Activated CD4-positive, alpha-beta T cell treated with anti-CD3 and anti-CD28 coated beads, Interleukin-2, amount 10 ng/mL, durations not matched to agents 24 days and 14 days (primary cell): ENCODE measurements around the gene INSR. TPM values are rescaled to one million over a fixed set of nuclear protein-coding genes. Genes with fewer than 3 reads are reported as not detected.
"Not testable (repeated sequence)": the region's sequence is repeated elsewhere in the genome, so short reads cannot be mapped to it uniquely, and the experiment has no call there.

Source experiments
- DNase-seq: peaks from one replicate; pipeline ENCODE4 v3.0.0; 2022
- H3K27ac Mint-ChIP-seq: one replicate; pipeline ENCODE4 v1.8.0; 2022; ENCODE audit warnings: mild to moderate bottlenecking, mixed read lengths
- H3K27me3 Mint-ChIP-seq: one replicate; pipeline ENCODE4 v1.8.0; 2022; ENCODE audit warnings: mixed read lengths
- H3K36me3 Mint-ChIP-seq: one replicate; pipeline ENCODE4 v1.8.0; 2022; ENCODE audit warnings: low read depth, mild to moderate bottlenecking, mixed read lengths
- H3K4me1 Mint-ChIP-seq: one replicate; pipeline ENCODE4 v1.8.0; 2021; ENCODE audit warnings: mixed read lengths
- H3K4me3 Mint-ChIP-seq: one replicate; pipeline ENCODE4 v1.8.0; 2022; ENCODE audit warnings: mild to moderate bottlenecking, moderate library complexity, mixed read lengths
- H3K9me3 Mint-ChIP-seq: one replicate; pipeline ENCODE4 v1.8.0; 2021; ENCODE audit warnings: mixed read lengths
- intact Hi-C: fragments of 100-400 bp; cut with micrococcal nuclease; formaldehyde crosslinking; loops from one replicate; pipeline ENCODE4 v1.15.1; 2023
- total RNA-seq: library from RNA; stranded (reverse); gene quantifications from 2 replicates; pipeline ENCODE4 v1.2.3, GENCODE V29; 2022

Gene INSR
- total RNA-seq, 1 donor from 2014 or later = 1.9 TPM

- DNase-seq = no peak
- no peak overlapping the region for H3K4me3 Mint-ChIP-seq
- no peaks in the 10 kb centered on the region for H3K27me3 Mint-ChIP-seq
- H3K4me1 Mint-ChIP-seq = no peaks in the 10 kb centered on the region
- intact Hi-C loops = no loop called here
- no peaks in the 10 kb centered on the region for H3K36me3 Mint-ChIP-seq
- H3K9me3 Mint-ChIP-seq = no peaks in the 10 kb centered on the region
- no peak overlapping the region for H3K27ac Mint-ChIP-seq
Measured at GRCh38 chr19:7230826-7231225, 63.4 kb downstream of the INSR start.

DNA sequence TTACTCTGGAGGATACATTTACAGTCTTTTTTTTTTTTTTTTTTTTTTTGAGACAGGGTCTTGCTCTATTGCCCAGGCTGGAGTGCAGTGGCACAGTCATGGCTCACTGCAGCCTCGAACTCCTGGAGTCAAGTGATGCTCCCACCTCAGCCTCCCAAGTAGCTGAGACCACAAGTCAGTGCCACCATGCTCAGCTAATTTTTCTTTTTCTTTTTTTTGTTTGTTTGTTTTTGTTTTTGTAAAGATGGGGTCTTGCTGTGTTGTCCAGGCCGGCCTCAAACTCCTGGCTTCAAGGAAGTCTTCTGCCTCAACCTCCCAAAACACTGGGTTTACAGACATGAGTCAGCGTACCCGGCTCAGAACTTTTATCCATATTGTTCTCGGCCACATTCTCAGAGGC, 64.5 kb downstream of the INSR start:
- DNase-seq = no peak
- no peaks in the 10 kb centered on the region for H3K4me1 Mint-ChIP-seq
- no peak overlapping the region for H3K4me3 Mint-ChIP-seq
- no peaks in the 10 kb centered on the region for H3K9me3 Mint-ChIP-seq
- H3K27ac Mint-ChIP-seq = no peak overlapping the region
- H3K36me3 Mint-ChIP-seq = no peaks in the 10 kb centered on the region
- H3K27me3 Mint-ChIP-seq = no peaks in the 10 kb centered on the region
- intact Hi-C loops = no loop called here

DNA sequence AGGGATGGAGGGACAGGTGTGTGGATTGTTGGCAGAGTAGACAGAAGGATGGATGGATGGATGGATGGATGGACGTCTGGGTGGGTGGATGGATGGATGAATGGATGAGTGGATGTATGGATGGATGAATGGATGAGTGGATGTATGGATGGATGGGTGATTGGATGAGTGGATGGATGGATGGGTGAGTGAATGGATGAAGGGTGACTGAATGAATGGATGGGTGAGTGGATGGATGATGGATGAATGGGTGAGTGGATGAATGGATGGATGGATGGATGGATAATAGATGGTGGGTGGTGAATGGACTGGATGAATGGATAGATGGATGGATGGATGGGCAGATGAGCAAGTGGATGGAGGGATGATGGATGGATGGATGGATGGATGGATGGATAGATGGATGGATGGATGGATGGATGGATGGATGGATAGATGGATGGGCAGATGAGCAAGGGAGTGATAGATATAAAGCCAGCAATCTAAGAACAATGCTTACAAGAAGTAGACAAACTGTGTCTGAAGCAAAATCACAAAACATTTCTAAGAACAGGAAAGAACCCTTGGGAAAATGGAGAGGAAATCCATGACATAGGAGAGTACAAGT, 65.2 kb downstream of the INSR start:
- no peak overlapping the region for H3K4me3 Mint-ChIP-seq
- no peaks in the 10 kb centered on the region for H3K9me3 Mint-ChIP-seq
- H3K27ac Mint-ChIP-seq = no peak overlapping the region
- intact Hi-C loops = no loop called here
- H3K36me3 Mint-ChIP-seq = no peaks in the 10 kb centered on the region
- DNase-seq = no peak
- no peaks in the 10 kb centered on the region for H3K27me3 Mint-ChIP-seq
- H3K4me1 Mint-ChIP-seq = no peaks in the 10 kb centered on the region

DNA sequence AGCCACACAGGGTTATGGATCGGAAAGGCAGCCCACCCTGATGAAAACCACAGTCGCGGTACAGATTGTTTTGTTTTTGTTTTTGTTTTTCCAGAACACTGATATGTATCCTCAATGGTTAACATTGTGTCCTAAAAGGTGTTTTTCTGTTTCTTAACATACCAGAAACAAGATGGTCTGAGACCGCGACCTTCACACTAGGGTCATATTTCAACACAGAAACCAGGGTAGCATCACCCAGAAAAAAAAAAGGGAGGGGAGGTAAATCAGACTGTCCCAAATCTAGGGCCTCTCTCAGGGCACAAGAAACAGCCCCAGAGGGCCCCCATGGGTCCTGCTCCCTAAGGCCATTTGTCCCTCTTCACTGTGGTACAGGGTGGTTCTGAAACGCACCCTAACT, 66.5 kb downstream of the INSR start:
- Mint-ChIP-seq H3K27me3 (no peaks in the 10 kb centered on the region), H3K9me3 (no peaks in the 10 kb centered on the region), H3K27ac (no peak overlapping the region), H3K36me3 (no peaks in the 10 kb centered on the region), H3K4me1 (no peaks in the 10 kb centered on the region), H3K4me3 (no peak overlapping the region)
- intact Hi-C loops = no loop called here
- no peak for DNase-seq

GRCh38 chr19:7227149-7227548, 67.1 kb downstream of the INSR start:
- intact Hi-C loops, H3K36me3 Mint-ChIP-seq, H3K4me3 Mint-ChIP-seq, H3K4me1 Mint-ChIP-seq, DNase-seq, H3K27me3 Mint-ChIP-seq, H3K27ac Mint-ChIP-seq, H3K9me3 Mint-ChIP-seq: not testable (repeated sequence)

- DNase-seq = no peak
- no peak overlapping the region for H3K4me3 Mint-ChIP-seq
- no peak overlapping the region for H3K27ac Mint-ChIP-seq
- no peaks in the 10 kb centered on the region for H3K27me3 Mint-ChIP-seq
- no peaks in the 10 kb centered on the region for H3K9me3 Mint-ChIP-seq
- intact Hi-C loops = no loop called here
- no peaks in the 10 kb centered on the region for H3K36me3 Mint-ChIP-seq
- no peaks in the 10 kb centered on the region for H3K4me1 Mint-ChIP-seq
Measured at GRCh38 chr19:7226739-7227138, 67.5 kb downstream of the INSR start.

DNA sequence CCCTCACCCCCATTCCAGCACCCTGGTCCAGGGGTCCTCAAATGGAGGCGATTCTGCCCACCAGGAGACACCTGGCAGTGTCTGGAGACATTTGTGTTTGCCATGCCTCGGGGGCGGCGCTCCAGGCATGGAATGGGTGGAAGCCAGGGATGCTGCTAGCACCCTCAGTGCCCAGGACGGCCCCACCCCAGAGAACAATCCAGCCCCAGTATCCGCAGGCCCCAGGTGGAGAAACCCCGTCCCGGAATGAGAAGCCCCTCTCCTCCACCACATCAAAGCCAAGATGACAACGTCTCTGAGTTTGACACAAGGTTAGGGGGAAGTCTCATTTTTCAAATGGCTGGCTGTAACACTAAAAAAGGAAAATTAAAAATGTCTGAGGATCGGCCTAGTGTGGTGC, 68.5 kb downstream of the INSR start:
- Mint-ChIP-seq H3K4me3 (no peak overlapping the region), H3K36me3 (no peaks in the 10 kb centered on the region), H3K27ac (no peak overlapping the region), H3K27me3 (no peaks in the 10 kb centered on the region), H3K9me3 (no peaks in the 10 kb centered on the region), H3K4me1 (no peaks in the 10 kb centered on the region)
- intact Hi-C loops = no loop called here
- DNase-seq = no peak

DNA sequence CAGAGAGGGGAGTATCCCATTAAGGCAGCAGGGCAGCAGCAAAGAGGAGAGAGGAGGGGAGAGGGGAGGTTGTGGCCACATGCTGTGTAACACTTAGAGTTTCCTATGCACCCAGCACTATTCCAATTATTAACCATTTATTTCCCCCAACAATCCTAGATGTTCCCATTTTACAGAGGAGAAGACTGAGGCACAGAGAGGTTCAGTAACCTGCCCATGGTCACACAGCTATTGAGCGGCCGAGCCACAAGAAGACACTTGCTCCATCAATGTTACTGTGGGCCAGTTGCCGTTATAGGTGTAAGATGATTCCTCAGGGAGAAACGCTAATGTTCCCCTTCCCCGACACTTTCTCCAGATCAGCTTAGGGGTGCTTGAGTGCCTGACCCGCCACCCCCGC, 69.2 kb downstream of the INSR start:
- Mint-ChIP-seq H3K4me1 (no peaks in the 10 kb centered on the region), H3K27me3 (no peaks in the 10 kb centered on the region), H3K4me3 (no peak overlapping the region), H3K9me3 (no peaks in the 10 kb centered on the region), H3K36me3 (no peaks in the 10 kb centered on the region), H3K27ac (no peak overlapping the region)
- intact Hi-C loops = no loop called here
- no peak for DNase-seq

DNA sequence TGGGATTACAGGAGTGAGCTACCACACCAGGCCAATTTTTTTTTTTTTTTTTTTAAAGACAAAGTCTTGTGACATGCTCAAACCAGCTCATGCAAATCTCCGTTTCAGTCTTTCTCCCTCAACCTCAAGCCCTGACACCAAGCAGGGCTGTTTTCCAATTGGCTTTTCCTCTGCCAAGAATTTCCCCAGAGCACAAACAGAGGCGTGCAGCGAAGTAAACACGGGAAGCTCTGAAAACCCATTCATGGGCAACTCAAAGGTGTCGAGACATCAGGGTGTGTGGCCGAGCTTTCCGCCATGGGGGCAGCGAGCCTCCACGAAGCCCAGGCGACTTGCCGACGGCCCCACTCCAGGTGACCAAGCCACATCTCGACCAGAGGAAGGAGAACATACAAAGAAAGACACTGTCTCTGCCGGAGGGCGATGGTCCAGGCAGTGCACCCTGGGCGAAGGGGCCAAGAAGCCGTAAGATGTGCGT, 70.0 kb downstream of the INSR start:
- Mint-ChIP-seq H3K4me1 (no peaks in the 10 kb centered on the region), H3K27ac (no peak overlapping the region), H3K36me3 (no peaks in the 10 kb centered on the region), H3K9me3 (peaks cover 3% of the 10 kb centered on the region), H3K4me3 (no peak overlapping the region), H3K27me3 (no peaks in the 10 kb centered on the region)
- intact Hi-C loops = no loop called here
- DNase-seq = no peak

GRCh38 chr19:7223429-7223828, 70.8 kb downstream of the INSR start:
- no peak overlapping the region for H3K4me3 Mint-ChIP-seq
- no peaks in the 10 kb centered on the region for H3K27me3 Mint-ChIP-seq
- no peaks in the 10 kb centered on the region for H3K4me1 Mint-ChIP-seq
- no peak overlapping the region for H3K27ac Mint-ChIP-seq
- intact Hi-C loops = no loop called here
- no peaks in the 10 kb centered on the region for H3K36me3 Mint-ChIP-seq
- no peak for DNase-seq
- peaks cover 3% of the 10 kb centered on the region for H3K9me3 Mint-ChIP-seq

GRCh38 chr19:7219056-7219455, 75.2 kb downstream of the INSR start:
- Mint-ChIP-seq H3K36me3 (no peaks in the 10 kb centered on the region), H3K27me3 (no peaks in the 10 kb centered on the region), H3K27ac (no peak overlapping the region), H3K9me3 (peaks cover 3% of the 10 kb centered on the region), H3K4me1 (peaks cover 1% of the 10 kb centered on the region), H3K4me3 (no peak overlapping the region)
- intact Hi-C loops = no loop called here
- DNase-seq = no peak

- Mint-ChIP-seq H3K4me3 (no peak overlapping the region), H3K9me3 (peaks cover 3% of the 10 kb centered on the region), H3K4me1 (peaks cover 4% of the 10 kb centered on the region), H3K27me3 (no peaks in the 10 kb centered on the region), H3K27ac (no peak overlapping the region), H3K36me3 (no peaks in the 10 kb centered on the region)
- intact Hi-C loops = no loop called here
- DNase-seq = no peak
Measured at GRCh38 chr19:7217861-7218260, 76.4 kb downstream of the INSR start.

DNA sequence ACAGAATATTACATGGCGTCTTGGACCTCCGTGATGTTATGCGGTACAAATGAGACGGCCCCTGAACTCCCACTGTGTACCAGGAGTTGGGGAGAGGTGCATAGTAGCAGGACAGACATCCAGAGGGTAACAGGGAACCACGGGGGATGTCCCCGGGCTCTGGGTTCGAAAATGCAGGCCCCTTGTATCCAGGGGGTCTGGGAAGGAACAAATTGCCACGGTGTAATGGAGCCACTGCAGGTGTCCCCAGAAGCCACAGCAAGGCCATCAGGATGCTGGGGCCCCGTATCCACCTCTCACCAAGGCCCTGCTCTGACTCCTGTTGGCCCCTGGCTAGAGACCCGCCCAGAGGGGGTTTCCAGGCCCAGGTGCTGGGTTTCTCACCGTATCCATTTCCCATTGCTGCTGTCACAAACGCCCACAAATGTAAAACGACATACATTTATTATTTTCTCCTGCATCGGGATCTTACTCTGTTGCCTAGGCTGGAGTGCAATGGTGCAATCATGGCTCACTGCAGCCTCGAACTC, 77.8 kb downstream of the INSR start:
- Mint-ChIP-seq H3K4me3 (no peak overlapping the region), H3K36me3 (no peaks in the 10 kb centered on the region), H3K9me3 (peaks cover 3% of the 10 kb centered on the region), H3K27me3 (peaks cover 1% of the 10 kb centered on the region), H3K27ac (no peak overlapping the region), H3K4me1 (peaks cover 4% of the 10 kb centered on the region)
- no peak for DNase-seq
- intact Hi-C loops = no loop called here

DNA sequence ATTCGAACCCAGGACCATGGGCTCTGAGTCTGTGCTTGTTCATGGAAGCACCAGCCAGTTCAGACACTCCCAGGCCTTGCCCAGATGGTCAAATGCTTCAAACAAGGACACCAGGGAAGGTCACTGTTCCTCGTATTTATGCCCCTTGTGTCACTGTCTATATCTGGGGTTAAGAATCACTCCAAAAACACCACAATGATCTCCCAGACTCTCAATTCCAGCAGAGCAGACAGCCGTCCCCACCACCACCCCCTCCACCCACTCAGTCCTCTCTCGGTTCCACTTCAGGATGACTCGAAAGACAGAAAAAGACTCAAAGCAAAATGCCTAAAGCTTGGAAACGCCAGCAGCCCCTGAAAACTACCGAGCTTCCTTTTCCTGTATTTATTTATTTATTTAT, 79.0 kb downstream of the INSR start:
- no peak overlapping the region for H3K27ac Mint-ChIP-seq
- no peak for DNase-seq
- intact Hi-C loops = no loop called here
- peaks cover 2% of the 10 kb centered on the region for H3K27me3 Mint-ChIP-seq
- peaks cover 3% of the 10 kb centered on the region for H3K9me3 Mint-ChIP-seq
- no peaks in the 10 kb centered on the region for H3K36me3 Mint-ChIP-seq
- H3K4me1 Mint-ChIP-seq = peaks cover 4% of the 10 kb centered on the region
- no peak overlapping the region for H3K4me3 Mint-ChIP-seq
